ENCODE measurements around the gene SIDT1. TPM values are rescaled to one million over a fixed set of nuclear protein-coding genes. Genes with fewer than 3 reads are reported as not detected.

Gene SIDT1
- total RNA-seq, 1 experiment from 2014 or later, result 0.42 TPM

- Histone ChIP-seq H3K4me1 (peaks cover 10% of the 10 kb centered on the region), H3K27me3 (peaks cover 19% of the 10 kb centered on the region; the same call in 1 of the 2 replicates), H3K36me3 (no peaks in the 10 kb centered on the region), H3K4me3 (peak overlapping the region; percentile 52), H3K9me3 (replicated peaks) (no peaks in the 10 kb centered on the region; the same call in 1 of the 2 replicates), H3K27ac (no peak overlapping the region)
- no peak for DNase-seq
Measured at GRCh38 chr3:113532698-113533533, 561 bp downstream of the SIDT1 start.

- Histone ChIP-seq H3K9me3 (replicated peaks) (no peaks in the 10 kb centered on the region; the same call in 1 of the 2 replicates), H3K36me3 (no peaks in the 10 kb centered on the region), H3K4me3 (no peak overlapping the region; the same call in 1 of the 2 replicates), H3K27me3 (peaks cover 19% of the 10 kb centered on the region; the same call in 1 of the 2 replicates), H3K27ac (no peak overlapping the region), H3K4me1 (peaks cover 10% of the 10 kb centered on the region)
- no peak for DNase-seq
Measured at GRCh38 chr3:113533534-113533892, 1.2 kb downstream of the SIDT1 start.

- peaks cover 19% of the 10 kb centered on the region; the same call in 1 of the 2 replicates for H3K27me3 ChIP-seq
- no peak for DNase-seq
Measured at GRCh38 chr3:113534365-113534764, 2.0 kb downstream of the SIDT1 start.

GRCh38 chr3:113535898-113536297 is 3.5 kb downstream of the SIDT1 start:
- Histone ChIP-seq H3K4me1 (peaks cover 10% of the 10 kb centered on the region), H3K9me3 (replicated peaks) (no peaks in the 10 kb centered on the region), H3K4me3 (no peak overlapping the region), H3K27ac (no peak overlapping the region), H3K27me3 (peaks cover 12% of the 10 kb centered on the region; the same call in 1 of the 2 replicates), H3K36me3 (no peaks in the 10 kb centered on the region)
- no peak for DNase-seq

More at GRCh38 chr3:113534365-113534764, 2.0 kb downstream of the SIDT1 start:
- Histone ChIP-seq H3K36me3 (no peaks in the 10 kb centered on the region), H3K27ac (no peak overlapping the region), H3K4me3 (no peak overlapping the region), H3K9me3 (replicated peaks) (no peaks in the 10 kb centered on the region; the same call in 1 of the 2 replicates), H3K4me1 (peaks cover 10% of the 10 kb centered on the region)

- DNase-seq, result peak; percentile 58 to 85
Measured at GRCh38 chr3:113536627-113537101, 4.3 kb downstream of the SIDT1 start.

GRCh38 chr3:113537155-113537554 is 4.8 kb downstream of the SIDT1 start:
- H3K4me3 ChIP-seq, result no peak overlapping the region
- H3K27me3 ChIP-seq, result peaks cover 12% of the 10 kb centered on the region; the same call in 1 of the 2 replicates
- H3K36me3 ChIP-seq, result no peaks in the 10 kb centered on the region
- DNase-seq, result no peak
- no peaks in the 10 kb centered on the region for H3K9me3 ChIP-seq (replicated peaks)
- peaks cover 10% of the 10 kb centered on the region for H3K4me1 ChIP-seq
- H3K27ac ChIP-seq, result no peak overlapping the region

More at GRCh38 chr3:113536627-113537101, 4.3 kb downstream of the SIDT1 start:
- H3K27ac ChIP-seq, result no peak overlapping the region
- H3K9me3 ChIP-seq (replicated peaks), result no peaks in the 10 kb centered on the region
- H3K4me1 ChIP-seq, result peaks cover 10% of the 10 kb centered on the region
- peaks cover 12% of the 10 kb centered on the region; the same call in 1 of the 2 replicates for H3K27me3 ChIP-seq
- H3K4me3 ChIP-seq, result no peak overlapping the region
- H3K36me3 ChIP-seq, result no peaks in the 10 kb centered on the region

- DNase-seq, result no peak
- Histone ChIP-seq H3K4me3 (no peak overlapping the region), H3K27ac (no peak overlapping the region), H3K27me3 (no peaks in the 10 kb centered on the region), H3K36me3 (no peaks in the 10 kb centered on the region), H3K9me3 (replicated peaks) (no peaks in the 10 kb centered on the region), H3K4me1 (peaks cover 6% of the 10 kb centered on the region)
Measured at GRCh38 chr3:113541519-113541918, 9.2 kb downstream of the SIDT1 start.

- H3K36me3 ChIP-seq, result no peaks in the 10 kb centered on the region
- H3K9me3 ChIP-seq (replicated peaks), result no peaks in the 10 kb centered on the region
- H3K27ac ChIP-seq, result no peak overlapping the region
- no peaks in the 10 kb centered on the region for H3K4me1 ChIP-seq
- H3K4me3 ChIP-seq, result no peak overlapping the region
- DNase-seq, result no peak
- no peaks in the 10 kb centered on the region for H3K27me3 ChIP-seq
Measured at GRCh38 chr3:113545594-113545993, 13.2 kb downstream of the SIDT1 start.

GRCh38 chr3:113546414-113546893 is 14.1 kb downstream of the SIDT1 start:
- no peak overlapping the region for H3K4me3 ChIP-seq
- H3K36me3 ChIP-seq, result no peaks in the 10 kb centered on the region
- no peak for DNase-seq
- H3K4me1 ChIP-seq, result no peaks in the 10 kb centered on the region
- H3K27me3 ChIP-seq, result no peaks in the 10 kb centered on the region
- H3K9me3 ChIP-seq (replicated peaks), result no peaks in the 10 kb centered on the region
- no peak overlapping the region for H3K27ac ChIP-seq

- H3K36me3 ChIP-seq, result no peaks in the 10 kb centered on the region
- H3K27me3 ChIP-seq, result no peaks in the 10 kb centered on the region
- H3K27ac ChIP-seq, result no peak overlapping the region
- H3K4me1 ChIP-seq, result no peaks in the 10 kb centered on the region
- DNase-seq, result no peak
- H3K9me3 ChIP-seq (replicated peaks), result no peaks in the 10 kb centered on the region
- H3K4me3 ChIP-seq, result no peak overlapping the region
Measured at GRCh38 chr3:113548501-113548900, 16.1 kb downstream of the SIDT1 start.

- DNase-seq, result no peak
- Histone ChIP-seq H3K9me3 (replicated peaks) (no peaks in the 10 kb centered on the region), H3K4me1 (0 out of 2 replicates have a peak, but pooled peaks cover 5% of the 10 kb centered on the region), H3K27ac (no peak overlapping the region), H3K27me3 (no peaks in the 10 kb centered on the region), H3K4me3 (no peak overlapping the region), H3K36me3 (no peaks in the 10 kb centered on the region)
Measured at GRCh38 chr3:113551820-113552219, 19.5 kb downstream of the SIDT1 start.

- H3K4me1 ChIP-seq, result 0 out of 2 replicates have a peak, but pooled peaks cover 11% of the 10 kb centered on the region
- H3K36me3 ChIP-seq, result no peaks in the 10 kb centered on the region
- DNase-seq, result no peak
- no peaks in the 10 kb centered on the region for H3K9me3 ChIP-seq (replicated peaks)
- H3K27ac ChIP-seq, result no peak overlapping the region
- no peaks in the 10 kb centered on the region for H3K27me3 ChIP-seq
- H3K4me3 ChIP-seq, result no peak overlapping the region
Measured at GRCh38 chr3:113552851-113553250, 20.5 kb downstream of the SIDT1 start.

- Histone ChIP-seq H3K4me1 (0 out of 2 replicates have a peak, but pooled peaks cover 11% of the 10 kb centered on the region), H3K27me3 (no peaks in the 10 kb centered on the region), H3K4me3 (no peak overlapping the region), H3K9me3 (replicated peaks) (no peaks in the 10 kb centered on the region), H3K27ac (no peak overlapping the region), H3K36me3 (no peaks in the 10 kb centered on the region)
- DNase-seq, result no peak
Measured at GRCh38 chr3:113555138-113555537, 22.8 kb downstream of the SIDT1 start.

- no peak for DNase-seq
- no peak overlapping the region for H3K4me3 ChIP-seq
- H3K27ac ChIP-seq, result no peak overlapping the region
- H3K4me1 ChIP-seq, result 0 out of 2 replicates have a peak, but pooled peaks cover 11% of the 10 kb centered on the region
- H3K27me3 ChIP-seq, result no peaks in the 10 kb centered on the region
- no peaks in the 10 kb centered on the region for H3K9me3 ChIP-seq (replicated peaks)
- H3K36me3 ChIP-seq, result no peaks in the 10 kb centered on the region
Measured at GRCh38 chr3:113556316-113556945, 24.1 kb downstream of the SIDT1 start.

- Histone ChIP-seq H3K27ac (no peak overlapping the region), H3K4me3 (no peak overlapping the region), H3K9me3 (replicated peaks) (no peaks in the 10 kb centered on the region), H3K27me3 (no peaks in the 10 kb centered on the region), H3K36me3 (no peaks in the 10 kb centered on the region), H3K4me1 (0 out of 2 replicates have a peak, but pooled peaks cover 11% of the 10 kb centered on the region)
- DNase-seq, result no peak
Measured at GRCh38 chr3:113556946-113557335, 24.6 kb downstream of the SIDT1 start.
